ENCODE data around the gene CRY2.

CRY2 gene

DNA sequence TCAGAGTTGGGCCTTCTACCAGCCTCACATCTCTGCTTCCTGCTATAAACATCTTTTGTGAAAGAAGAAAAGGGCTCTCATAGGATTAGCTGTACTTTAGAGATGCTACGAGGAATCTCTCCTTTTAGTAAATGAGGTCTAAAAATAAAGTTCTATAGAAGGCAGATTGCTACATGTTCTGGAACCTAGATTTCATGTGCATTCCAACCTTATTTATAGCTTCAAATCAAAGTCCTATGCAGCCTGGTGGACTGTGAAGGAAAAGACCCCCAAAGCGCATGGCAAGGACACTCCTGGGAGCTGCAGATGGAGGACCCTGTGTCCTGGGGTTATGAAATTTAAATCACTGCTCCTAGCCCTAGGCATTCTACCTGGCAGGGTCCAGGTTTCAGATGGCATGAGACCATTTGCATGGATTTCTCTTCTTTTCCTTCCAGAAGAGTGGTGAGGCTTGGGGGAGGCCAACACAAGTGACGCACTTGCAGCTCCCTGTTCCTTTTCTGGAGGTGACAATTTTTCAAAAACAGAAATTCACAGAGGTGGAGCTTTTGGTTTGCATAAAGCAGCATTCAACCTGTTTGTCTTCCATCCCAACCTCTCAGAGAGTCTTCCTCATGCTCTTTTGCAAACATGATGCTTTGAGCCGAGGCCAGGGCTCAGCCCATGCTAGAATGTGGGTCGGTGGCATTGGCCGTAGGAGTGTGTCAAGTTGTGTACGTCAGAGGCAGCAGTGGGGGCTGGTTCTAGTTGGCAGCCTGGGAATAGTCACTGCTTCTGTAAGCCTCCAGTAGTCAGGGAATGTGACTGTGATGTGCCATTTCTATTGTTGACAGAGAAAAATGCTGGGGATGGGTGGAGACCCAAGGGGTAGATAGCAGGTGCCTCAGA, 6.3 kb downstream of the CRY2 start:
- Histone ChIP-seq H3K27ac (ENCODE audit: low read length) (no peak overlapping the region), H3K4me3 (ENCODE audit: low read length) (no peak overlapping the region), H3K4me1 (ENCODE audit: insufficient read depth, low read length) (peaks cover 40% of the 10 kb centered on the region), H3K36me3 (ENCODE audit: insufficient read depth, low read depth, low read length) (peaks cover 14% of the 10 kb centered on the region), H3K27me3 (ENCODE audit: insufficient read depth, low read length) (peaks cover 7% of the 10 kb centered on the region), H3K9ac (ENCODE audit: low read depth, low read length) (no peak overlapping the region), H3K9me3 (ENCODE audit: insufficient read depth, low read depth, low read length) (no peaks in the 10 kb centered on the region)

DNA sequence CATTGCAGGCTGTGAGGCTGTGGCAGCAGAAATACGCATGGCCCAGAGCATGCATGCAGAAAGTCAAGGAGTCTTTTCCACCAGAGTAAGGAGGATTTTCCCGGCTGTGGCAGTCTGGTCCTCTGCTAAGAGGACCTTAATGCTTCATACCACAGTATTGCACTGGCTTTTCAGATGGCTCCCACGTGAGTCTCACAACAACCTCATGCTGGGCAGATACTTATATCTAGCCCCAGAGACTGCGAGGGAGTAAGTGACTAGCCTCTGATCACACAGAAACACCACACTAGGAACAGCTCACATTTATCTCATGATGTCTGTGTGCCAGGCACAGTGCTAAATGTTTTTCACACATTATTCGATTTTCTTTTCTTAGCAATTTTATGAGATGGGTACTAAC, 8.0 kb downstream of the CRY2 start:
- no peaks in the 10 kb centered on the region for H3K9me3 ChIP-seq (ENCODE audit: insufficient read depth, low read depth, low read length)
- H3K36me3 ChIP-seq (ENCODE audit: insufficient read depth, low read depth, low read length) = peaks cover 19% of the 10 kb centered on the region
- H3K4me3 ChIP-seq (ENCODE audit: low read length) = peak overlapping the region; percentile 34; the same call in 1 of the 2 replicates
- peaks cover 43% of the 10 kb centered on the region for H3K4me1 ChIP-seq (ENCODE audit: insufficient read depth, low read length)
- no peak overlapping the region for H3K27ac ChIP-seq (ENCODE audit: low read length)
- no peaks in the 10 kb centered on the region for H3K27me3 ChIP-seq (ENCODE audit: insufficient read depth, low read length)
- peak overlapping the region; percentile 37; the same call in 1 of the 2 replicates for H3K9ac ChIP-seq (ENCODE audit: low read depth, low read length)

DNA sequence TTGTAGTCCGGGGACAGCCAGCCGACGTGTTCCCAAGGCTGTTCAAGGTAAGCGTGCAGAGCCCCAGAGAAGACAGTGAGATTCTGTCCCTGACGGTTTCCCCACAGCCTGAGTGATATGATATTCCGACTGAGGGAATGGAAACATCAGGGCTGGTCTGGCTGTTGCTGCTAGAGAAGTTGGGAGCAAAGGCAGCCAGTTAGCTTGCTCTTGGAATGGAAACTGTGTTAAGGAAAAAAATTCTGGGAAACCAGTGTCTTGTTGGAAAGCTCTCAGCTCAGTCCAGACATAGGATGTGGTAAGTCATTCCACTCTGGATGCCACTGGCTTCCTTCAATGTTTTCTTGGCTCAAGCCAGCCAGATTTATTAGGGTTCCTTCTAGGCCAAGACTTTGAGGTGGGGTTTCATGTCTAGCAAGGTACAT, 8.8 kb downstream of the CRY2 start:
- Histone ChIP-seq H3K9ac (ENCODE audit: low read depth, low read length) (0 out of 2 replicates have a peak overlapping the region, but pooled peaks have one; percentile 37), H3K36me3 (ENCODE audit: insufficient read depth, low read depth, low read length) (peaks cover 26% of the 10 kb centered on the region)

DNA sequence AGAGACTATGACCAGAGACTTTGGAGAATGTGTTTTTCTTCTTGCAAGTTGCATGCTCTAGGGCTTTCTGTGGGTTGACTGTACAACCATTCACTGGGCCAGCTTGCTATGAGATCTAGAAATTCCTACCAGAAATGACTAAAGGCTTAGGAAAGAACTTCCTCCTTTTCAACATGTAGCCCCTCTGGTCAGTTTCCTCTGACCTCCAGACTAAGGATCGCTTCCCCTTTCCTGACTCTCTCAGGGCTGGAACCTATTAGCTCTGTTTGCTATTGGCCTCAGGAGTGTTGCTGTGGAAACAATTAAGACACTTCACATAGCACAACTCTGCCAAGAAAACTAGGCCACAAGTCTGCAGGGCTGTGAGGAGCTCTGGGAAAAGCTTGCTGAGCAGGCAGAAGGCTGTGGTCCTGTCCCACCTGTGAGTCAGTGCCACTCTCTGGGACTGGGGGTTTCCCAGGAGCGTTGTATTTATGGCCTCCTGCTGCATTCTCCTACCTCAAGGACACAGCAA, 10.7 kb downstream of the CRY2 start:
- Histone ChIP-seq H3K9ac (ENCODE audit: low read depth, low read length) (no peak overlapping the region), H3K27ac (ENCODE audit: low read length) (no peak overlapping the region), H3K9me3 (ENCODE audit: insufficient read depth, low read depth, low read length) (no peaks in the 10 kb centered on the region), H3K4me1 (ENCODE audit: insufficient read depth, low read length) (peaks cover 32% of the 10 kb centered on the region), H3K36me3 (ENCODE audit: insufficient read depth, low read depth, low read length) (peaks cover 46% of the 10 kb centered on the region), H3K4me3 (ENCODE audit: low read length) (no peak overlapping the region), H3K27me3 (ENCODE audit: insufficient read depth, low read length) (no peaks in the 10 kb centered on the region)

More for the DNA sequence above, 8.8 kb downstream of the CRY2 start:
- Histone ChIP-seq H3K27me3 (ENCODE audit: insufficient read depth, low read length) (no peaks in the 10 kb centered on the region), H3K4me3 (ENCODE audit: low read length) (no peak overlapping the region), H3K27ac (ENCODE audit: low read length) (no peak overlapping the region), H3K4me1 (ENCODE audit: insufficient read depth, low read length) (peaks cover 43% of the 10 kb centered on the region), H3K9me3 (ENCODE audit: insufficient read depth, low read depth, low read length) (no peaks in the 10 kb centered on the region)

DNA sequence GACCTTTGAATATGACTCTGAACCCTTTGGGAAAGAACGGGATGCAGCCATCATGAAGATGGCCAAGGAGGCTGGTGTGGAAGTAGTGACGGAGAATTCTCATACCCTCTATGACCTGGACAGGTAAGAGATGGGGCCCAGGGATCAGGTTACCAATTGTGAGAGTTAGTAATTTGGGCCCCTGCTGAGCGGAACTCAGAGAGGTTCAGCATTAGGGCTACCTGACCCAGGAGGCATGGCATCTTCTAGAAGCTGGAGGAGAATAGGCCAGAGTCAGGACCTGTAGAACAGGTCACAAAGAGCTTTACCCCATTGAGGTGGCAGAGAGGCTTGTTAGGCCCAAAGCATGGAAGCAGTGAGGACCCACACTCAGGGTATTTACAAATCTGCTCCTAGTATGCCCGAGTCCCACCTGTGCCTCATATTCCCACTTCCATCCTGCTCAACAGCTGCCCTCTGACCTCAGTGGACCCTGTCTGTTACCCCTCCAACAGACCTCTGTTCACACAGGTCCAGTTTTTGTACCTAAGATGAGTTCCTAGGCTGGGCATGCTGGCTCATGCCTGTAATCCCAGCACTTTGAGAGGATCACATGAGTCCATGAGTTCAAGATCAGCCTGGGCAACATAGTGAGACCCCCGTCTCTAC, 11.6 kb downstream of the CRY2 start:
- H3K9me3 ChIP-seq (ENCODE audit: insufficient read depth, low read depth, low read length) = no peaks in the 10 kb centered on the region
- peaks cover 23% of the 10 kb centered on the region for H3K4me1 ChIP-seq (ENCODE audit: insufficient read depth, low read length)
- H3K36me3 ChIP-seq (ENCODE audit: insufficient read depth, low read depth, low read length) = peaks cover 54% of the 10 kb centered on the region
- H3K9ac ChIP-seq (ENCODE audit: low read depth, low read length) = no peak overlapping the region; the same call in 1 of the 2 replicates
- no peak overlapping the region for H3K4me3 ChIP-seq (ENCODE audit: low read length)
- H3K27ac ChIP-seq (ENCODE audit: low read length) = no peak overlapping the region
- no peaks in the 10 kb centered on the region for H3K27me3 ChIP-seq (ENCODE audit: insufficient read depth, low read length)

DNA sequence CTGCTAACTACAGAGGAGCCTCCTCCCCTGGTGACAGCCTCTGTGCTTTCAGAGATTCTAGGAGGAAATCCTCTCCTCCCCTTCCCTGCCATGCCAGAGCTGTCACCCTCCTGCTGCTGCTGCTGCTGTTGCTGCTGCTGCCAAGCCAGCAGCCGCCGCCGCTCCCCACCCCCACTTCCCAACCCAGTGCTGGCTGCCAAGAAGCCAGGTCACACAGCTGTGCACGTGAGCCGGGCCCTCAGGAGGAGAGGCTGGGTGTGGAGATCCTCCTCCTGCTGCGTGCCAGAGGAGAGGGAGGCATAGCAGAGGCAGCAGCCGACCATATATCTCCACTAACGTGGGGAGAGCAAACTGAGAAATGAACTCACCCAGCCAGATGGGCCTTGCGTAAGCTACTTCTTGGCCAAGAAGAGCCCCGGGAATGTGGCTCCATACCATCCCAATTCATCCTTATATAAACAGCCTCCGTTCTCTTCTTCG, 12.4 kb downstream of the CRY2 start:
- Histone ChIP-seq H3K36me3 (ENCODE audit: insufficient read depth, low read depth, low read length) (peaks cover 55% of the 10 kb centered on the region), H3K9me3 (ENCODE audit: insufficient read depth, low read depth, low read length) (no peaks in the 10 kb centered on the region), H3K27ac (ENCODE audit: low read length) (no peak overlapping the region), H3K27me3 (ENCODE audit: insufficient read depth, low read length) (no peaks in the 10 kb centered on the region), H3K9ac (ENCODE audit: low read depth, low read length) (no peak overlapping the region), H3K4me1 (ENCODE audit: insufficient read depth, low read length) (peaks cover 20% of the 10 kb centered on the region), H3K4me3 (ENCODE audit: low read length) (no peak overlapping the region)

DNA sequence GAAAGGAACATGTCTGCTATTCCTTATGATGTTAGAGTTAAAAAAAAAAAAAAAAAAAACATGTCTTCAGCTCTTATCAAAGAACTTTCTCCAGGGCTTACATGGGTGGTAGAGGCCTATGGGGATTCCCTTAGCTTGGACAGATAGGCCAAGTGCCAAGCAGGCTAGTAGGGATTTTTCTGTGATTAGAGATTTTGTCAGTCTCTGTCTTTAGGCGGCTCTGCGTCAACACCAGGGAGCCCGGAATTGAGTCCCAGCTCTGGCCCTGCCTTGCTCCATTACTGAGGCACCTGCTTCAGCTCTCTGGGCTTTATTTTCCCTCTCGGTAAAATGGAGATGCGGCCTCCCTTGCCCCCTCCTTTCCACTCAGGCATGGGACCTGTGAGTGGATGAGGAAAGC, 13.1 kb downstream of the CRY2 start:
- no peak overlapping the region for H3K9ac ChIP-seq (ENCODE audit: low read depth, low read length)
- no peak overlapping the region for H3K4me3 ChIP-seq (ENCODE audit: low read length)
- H3K27me3 ChIP-seq (ENCODE audit: insufficient read depth, low read length) = no peaks in the 10 kb centered on the region
- H3K4me1 ChIP-seq (ENCODE audit: insufficient read depth, low read length) = peaks cover 13% of the 10 kb centered on the region
- no peak overlapping the region for H3K27ac ChIP-seq (ENCODE audit: low read length)
- H3K9me3 ChIP-seq (ENCODE audit: insufficient read depth, low read depth, low read length) = no peaks in the 10 kb centered on the region
- H3K36me3 ChIP-seq (ENCODE audit: insufficient read depth, low read depth, low read length) = peaks cover 55% of the 10 kb centered on the region

DNA sequence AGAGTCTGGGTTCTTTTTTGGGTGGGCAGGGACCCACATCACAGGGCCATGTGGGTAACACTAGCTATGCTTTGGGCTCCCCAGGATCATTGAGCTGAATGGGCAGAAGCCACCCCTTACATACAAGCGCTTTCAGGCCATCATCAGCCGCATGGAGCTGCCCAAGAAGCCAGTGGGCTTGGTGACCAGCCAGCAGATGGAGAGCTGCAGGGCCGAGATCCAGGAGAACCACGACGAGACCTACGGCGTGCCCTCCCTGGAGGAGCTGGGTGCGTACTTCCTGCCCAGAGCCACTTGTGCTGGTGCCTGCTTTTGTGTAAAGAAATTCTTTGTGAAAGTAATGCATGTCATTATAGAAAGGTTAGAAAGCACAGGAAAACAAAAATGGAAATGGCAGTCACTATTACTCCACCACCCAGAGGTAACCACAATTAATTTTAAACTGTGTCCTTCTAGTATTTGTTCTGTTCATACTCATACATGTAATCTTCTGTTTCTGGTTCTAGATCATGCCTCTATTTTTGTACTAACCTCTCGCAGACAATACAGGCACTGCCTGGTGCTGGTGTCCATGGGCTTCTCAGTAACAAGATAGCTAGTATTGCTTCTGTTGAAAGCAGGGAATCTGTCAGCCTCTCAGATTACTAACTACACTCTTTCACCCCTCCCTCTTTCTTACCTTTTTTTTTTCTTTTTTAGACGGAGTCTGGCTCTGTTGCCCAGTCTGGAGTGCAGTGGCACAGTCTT, 13.7 kb downstream of the CRY2 start:
- H3K9me3 ChIP-seq (ENCODE audit: insufficient read depth, low read depth, low read length) = no peaks in the 10 kb centered on the region
- no peak overlapping the region for H3K9ac ChIP-seq (ENCODE audit: low read depth, low read length)
- H3K27me3 ChIP-seq (ENCODE audit: insufficient read depth, low read length) = no peaks in the 10 kb centered on the region
- H3K4me3 ChIP-seq (ENCODE audit: low read length) = no peak overlapping the region
- H3K4me1 ChIP-seq (ENCODE audit: insufficient read depth, low read length) = peaks cover 7% of the 10 kb centered on the region
- H3K27ac ChIP-seq (ENCODE audit: low read length) = no peak overlapping the region
- H3K36me3 ChIP-seq (ENCODE audit: insufficient read depth, low read depth, low read length) = peaks cover 55% of the 10 kb centered on the region

DNA sequence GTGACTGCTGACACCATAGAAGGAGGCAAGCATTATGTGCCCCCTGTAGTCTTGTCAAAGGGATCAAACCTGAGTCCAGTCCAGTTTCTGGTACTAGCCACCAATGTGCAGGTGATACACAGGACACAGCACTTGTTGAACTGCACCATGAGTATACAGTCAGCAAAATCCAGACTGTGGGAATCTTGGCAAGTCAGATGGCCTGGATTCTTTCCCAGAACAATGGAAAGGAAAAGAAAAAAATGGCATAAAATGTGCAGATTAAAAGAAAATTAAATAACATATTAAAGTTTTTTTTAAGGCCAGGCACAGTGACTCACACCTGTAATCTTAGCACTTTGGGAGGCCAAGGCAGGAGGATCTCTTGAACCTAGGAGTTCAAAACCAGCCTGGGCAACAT, 16.8 kb downstream of the CRY2 start:
- H3K9ac ChIP-seq (ENCODE audit: low read depth, low read length) = no peak overlapping the region
- H3K27me3 ChIP-seq (ENCODE audit: insufficient read depth, low read length) = no peaks in the 10 kb centered on the region
- H3K4me3 ChIP-seq (ENCODE audit: low read length) = no peak overlapping the region
- peaks cover 1% of the 10 kb centered on the region; the same call in 1 of the 2 replicates for H3K4me1 ChIP-seq (ENCODE audit: insufficient read depth, low read length)
- H3K27ac ChIP-seq (ENCODE audit: low read length) = no peak overlapping the region
- no peaks in the 10 kb centered on the region for H3K9me3 ChIP-seq (ENCODE audit: insufficient read depth, low read depth, low read length)
- H3K36me3 ChIP-seq (ENCODE audit: insufficient read depth, low read depth, low read length) = peaks cover 55% of the 10 kb centered on the region

DNA sequence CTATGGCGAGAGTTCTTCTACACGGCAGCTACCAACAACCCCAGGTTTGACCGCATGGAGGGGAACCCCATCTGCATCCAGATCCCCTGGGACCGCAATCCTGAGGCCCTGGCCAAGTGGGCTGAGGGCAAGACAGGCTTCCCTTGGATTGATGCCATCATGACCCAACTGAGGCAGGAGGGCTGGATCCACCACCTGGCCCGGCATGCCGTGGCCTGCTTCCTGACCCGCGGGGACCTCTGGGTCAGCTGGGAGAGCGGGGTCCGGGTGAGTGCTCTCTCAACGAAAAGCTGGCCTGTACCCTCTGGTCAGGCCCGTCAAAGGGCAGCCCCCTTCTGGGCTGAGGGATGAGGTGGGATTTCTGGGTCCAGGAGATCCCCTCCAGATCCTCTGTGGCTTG, 22.3 kb downstream of the CRY2 start:
- Histone ChIP-seq H3K27me3 (ENCODE audit: insufficient read depth, low read length) (no peaks in the 10 kb centered on the region), H3K27ac (ENCODE audit: low read length) (no peak overlapping the region), H3K36me3 (ENCODE audit: insufficient read depth, low read depth, low read length) (peaks cover 49% of the 10 kb centered on the region), H3K4me1 (ENCODE audit: insufficient read depth, low read length) (no peaks in the 10 kb centered on the region; the same call in 1 of the 2 replicates), H3K4me3 (ENCODE audit: low read length) (no peak overlapping the region), H3K9me3 (ENCODE audit: insufficient read depth, low read depth, low read length) (no peaks in the 10 kb centered on the region), H3K9ac (ENCODE audit: low read depth, low read length) (no peak overlapping the region)

DNA sequence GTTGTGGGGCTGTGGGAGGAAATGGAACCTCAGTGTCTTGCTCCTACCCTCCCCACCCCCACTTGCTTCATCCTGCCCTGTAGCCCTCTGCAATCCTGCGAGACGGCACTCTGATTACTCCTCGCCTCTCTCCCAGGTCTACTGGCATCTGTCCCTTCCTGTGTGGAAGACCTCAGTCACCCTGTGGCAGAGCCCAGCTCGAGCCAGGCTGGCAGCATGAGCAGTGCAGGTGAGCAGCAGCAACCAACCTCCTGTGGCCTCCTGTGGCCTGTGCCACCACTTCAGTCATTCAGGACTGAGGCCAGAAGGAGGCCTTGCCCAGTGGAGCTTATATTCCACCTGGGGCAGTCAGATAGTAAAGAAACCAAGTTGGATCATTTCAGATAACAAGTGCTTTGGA, 23.4 kb downstream of the CRY2 start:
- Histone ChIP-seq H3K4me1 (ENCODE audit: insufficient read depth, low read length) (peaks cover 3% of the 10 kb centered on the region; the same call in 1 of the 2 replicates), H3K27me3 (ENCODE audit: insufficient read depth, low read length) (no peaks in the 10 kb centered on the region), H3K9me3 (ENCODE audit: insufficient read depth, low read depth, low read length) (no peaks in the 10 kb centered on the region), H3K4me3 (ENCODE audit: low read length) (no peak overlapping the region), H3K36me3 (ENCODE audit: insufficient read depth, low read depth, low read length) (peaks cover 49% of the 10 kb centered on the region), H3K27ac (ENCODE audit: low read length) (no peak overlapping the region), H3K9ac (ENCODE audit: low read depth, low read length) (no peak overlapping the region)
